IMR-90 (cell line): ENCODE results near the gene CD99.

Source experiments
- BHLHE40 ChIP-seq: fragments of 150-350 bp; IDR thresholded peaks from 2 replicates; pipeline ENCODE4 v1.6.1; 2016; ENCODE audit warnings: mild to moderate bottlenecking, low read depth, low read length
- CEBPB ChIP-seq: IDR thresholded peaks from 2 replicates; pipeline ENCODE4 v1.6.1; 2012; ENCODE audit warnings: low read depth, low read length, improper control_type of control experiment
- CTCF ChIP-seq: conservative IDR thresholded peaks from 2 replicates; pipeline ENCODE4 v1.5.1; 2012; ENCODE audit warnings: mild to moderate bottlenecking, low read depth, low read length, improper control_type of control experiment
- ELK1 ChIP-seq: fragments of 150-350 bp; IDR thresholded peaks from 2 replicates; pipeline ENCODE4 v1.6.1; 2016; ENCODE audit warnings: low read depth, mild to moderate bottlenecking, low read length, moderate library complexity, borderline replicate concordance
- MAFK ChIP-seq: IDR thresholded peaks from 2 replicates; pipeline ENCODE4 v1.6.1; 2012; ENCODE audit warnings: low read depth, low read length, improper control_type of control experiment
- MAZ ChIP-seq: IDR thresholded peaks from 2 replicates; pipeline ENCODE4 v1.6.1; 2012; ENCODE audit warnings: low read depth, mild to moderate bottlenecking, low read length, improper control_type of control experiment, moderate library complexity, borderline replicate concordance
- NFE2L2 ChIP-seq: fragments of 150-350 bp; IDR thresholded peaks from 2 replicates; pipeline ENCODE4 v1.6.1; 2016; ENCODE audit warnings: low read depth, mild to moderate bottlenecking, low read length
- POLR2A ChIP-seq: IDR thresholded peaks from 2 replicates; pipeline ENCODE4 v1.6.1; 2012; ENCODE audit warnings: mild to moderate bottlenecking, low read depth, low read length
- RAD21 ChIP-seq: IDR thresholded peaks from 2 replicates; pipeline ENCODE4 v1.6.1; 2012; ENCODE audit warnings: low read length, improper control_type of control experiment
- RFX5 ChIP-seq: IDR thresholded peaks from 2 replicates; pipeline ENCODE4 v1.8.0; 2012; ENCODE audit warnings: low read depth, mild to moderate bottlenecking, low read length, moderate library complexity
- SMC3 ChIP-seq: fragments of 150-350 bp; IDR thresholded peaks from 2 replicates; pipeline ENCODE4 v1.6.1; 2016; ENCODE audit warnings: low read depth, mild to moderate bottlenecking, antibody characterized with exemption, low read length, moderate library complexity
- USF2 ChIP-seq: fragments of 150-350 bp; IDR thresholded peaks from 2 replicates; pipeline ENCODE4 v1.6.1; 2017; ENCODE audit warnings: mild to moderate bottlenecking, antibody characterized with exemption, low read length, low read depth

- no peak for TF ChIP-seq POLR2A
- no peak for TF ChIP-seq CTCF
- TF ChIP-seq USF2: no peak
- TF ChIP-seq RFX5: no peak
- TF ChIP-seq BHLHE40: no peak
- TF ChIP-seq NFE2L2: no peak
- no peak for TF ChIP-seq RAD21
- no peak for TF ChIP-seq SMC3
- no peak for TF ChIP-seq MAFK
- no peak for TF ChIP-seq CEBPB
- TF ChIP-seq MAZ: no peak
- no peak for TF ChIP-seq ELK1
Observed at GRCh38 chrX:2766906-2767305, 75.8 kb downstream of the CD99 start.
